Stimulated activated CD4-positive, alpha-beta T cell treated with anti-CD3 and anti-CD28 coated beads, Interleukin-2, amount 100 ng/mL, for 4 hours (primary cell): ENCODE results near the gene CEP95.
"Not testable (repeated sequence)": the region's sequence is repeated elsewhere in the genome, so short reads cannot be mapped to it uniquely, and the experiment has no call there.

Experiments
- DNase-seq: peaks from one replicate; pipeline ENCODE4 v3.0.0-alpha.2; 2020; ENCODE audit warnings: low read depth

CEP95 gene

DNA sequence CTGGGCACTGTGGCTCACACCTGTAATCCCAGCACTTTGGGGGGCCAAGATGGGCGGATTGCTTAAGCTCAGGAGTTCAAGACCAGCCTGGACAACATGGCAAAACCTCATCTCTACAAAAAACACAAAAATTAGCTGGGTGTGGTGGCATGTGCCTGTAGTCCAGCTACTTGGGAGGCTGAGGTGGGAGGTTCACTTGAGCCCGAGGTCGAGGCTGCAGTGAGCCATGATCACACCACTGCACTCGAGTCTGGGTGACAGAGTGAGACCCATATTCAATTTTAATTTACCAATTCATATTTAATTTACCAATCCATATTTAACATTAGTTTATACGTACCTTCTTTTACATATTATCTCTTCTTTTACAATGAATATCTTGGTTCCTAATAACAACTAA lies 11.5 kb upstream of the CEP95 start:
- not testable (repeated sequence) for DNase-seq

DNA sequence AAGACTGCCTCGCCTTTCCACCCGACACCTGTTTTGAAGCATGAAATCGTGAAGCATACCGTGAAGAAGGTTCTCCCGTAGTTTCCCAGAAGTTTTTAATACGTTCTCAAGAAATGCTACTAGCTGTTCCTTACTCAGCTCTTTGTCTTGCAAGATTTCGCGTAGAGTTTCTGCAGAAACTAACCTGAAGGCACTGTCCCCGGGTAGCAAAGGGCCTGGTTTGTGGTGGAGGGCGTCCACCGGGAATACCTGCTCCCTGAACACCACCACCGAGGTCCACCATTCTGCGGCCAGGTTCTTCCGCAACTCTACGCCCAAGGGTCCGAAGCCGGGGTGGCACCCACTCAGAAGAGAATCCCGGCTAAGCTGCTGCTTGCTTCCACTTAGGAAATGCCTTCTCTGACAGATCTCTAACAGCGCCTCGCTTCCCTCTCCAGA lies 10.4 kb upstream of the CEP95 start:
- no peak for DNase-seq

DNA sequence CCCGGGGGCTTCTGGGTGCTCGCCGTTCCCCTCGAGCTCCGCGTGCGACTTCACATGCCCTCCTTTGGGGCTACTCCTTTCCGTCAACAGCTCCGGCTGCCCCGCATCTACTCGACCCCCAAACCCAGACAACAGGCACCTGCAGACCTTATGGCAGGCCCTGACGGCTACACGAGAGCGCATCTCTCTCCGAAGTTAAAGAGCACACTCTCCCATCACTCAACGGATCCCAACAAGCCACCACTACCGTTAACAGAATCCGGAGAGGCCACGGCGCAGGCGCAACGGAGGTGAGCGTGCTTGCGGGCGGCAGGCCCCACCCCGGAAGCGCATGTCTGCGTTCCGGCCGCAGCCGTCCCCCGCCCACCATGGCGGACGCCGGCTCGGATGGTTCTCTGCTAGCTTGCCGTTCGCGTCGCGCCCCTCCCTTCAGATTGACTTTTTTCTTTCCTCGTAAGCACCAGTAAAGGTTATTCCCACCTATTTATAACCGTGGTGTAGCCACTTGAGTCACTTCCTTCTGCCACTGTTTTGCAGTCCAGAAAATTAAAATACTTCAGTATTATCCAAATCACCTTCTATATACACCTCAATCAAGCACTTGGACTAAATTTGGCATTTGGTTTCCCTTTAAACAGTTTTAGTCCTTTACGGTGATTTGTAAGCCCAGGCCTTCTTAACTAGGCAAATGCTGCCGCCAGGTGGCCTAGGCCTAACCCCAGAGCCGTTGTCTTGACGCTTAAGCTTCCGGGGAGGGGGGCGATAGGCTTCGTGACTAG lies 9.8 kb upstream of the CEP95 start, which contains the start of gene POLG2:
Gene POLG2, minus strand, starts transcription at position 269 of the 779 bp plus-strand sequence. Its CDS starts 86 bp downstream, at position 183.
- peak; percentile 89 for DNase-seq

DNA sequence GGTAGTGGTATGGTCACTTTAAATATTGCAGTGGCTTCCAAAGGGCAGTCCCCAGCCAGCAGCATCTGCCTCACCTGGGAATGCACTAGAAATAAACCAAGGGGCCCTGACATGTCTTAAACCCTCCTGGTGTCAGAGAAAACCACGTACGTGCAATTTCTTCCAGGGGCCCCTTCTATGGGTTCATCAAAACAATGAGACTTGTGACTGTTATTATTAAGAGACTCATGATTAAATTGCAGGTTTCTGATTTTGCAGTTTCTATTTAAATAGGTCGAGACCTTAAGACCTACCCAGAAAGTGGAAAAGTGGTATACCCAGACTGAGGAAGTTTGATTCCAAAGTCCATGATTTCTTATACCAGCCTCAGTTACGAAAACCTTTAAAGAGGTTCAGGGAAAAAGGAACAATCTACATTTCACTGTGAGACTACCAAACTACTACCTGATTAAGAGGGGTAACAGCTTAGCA lies 9.2 kb upstream of the CEP95 start:
- no peak for DNase-seq

DNA sequence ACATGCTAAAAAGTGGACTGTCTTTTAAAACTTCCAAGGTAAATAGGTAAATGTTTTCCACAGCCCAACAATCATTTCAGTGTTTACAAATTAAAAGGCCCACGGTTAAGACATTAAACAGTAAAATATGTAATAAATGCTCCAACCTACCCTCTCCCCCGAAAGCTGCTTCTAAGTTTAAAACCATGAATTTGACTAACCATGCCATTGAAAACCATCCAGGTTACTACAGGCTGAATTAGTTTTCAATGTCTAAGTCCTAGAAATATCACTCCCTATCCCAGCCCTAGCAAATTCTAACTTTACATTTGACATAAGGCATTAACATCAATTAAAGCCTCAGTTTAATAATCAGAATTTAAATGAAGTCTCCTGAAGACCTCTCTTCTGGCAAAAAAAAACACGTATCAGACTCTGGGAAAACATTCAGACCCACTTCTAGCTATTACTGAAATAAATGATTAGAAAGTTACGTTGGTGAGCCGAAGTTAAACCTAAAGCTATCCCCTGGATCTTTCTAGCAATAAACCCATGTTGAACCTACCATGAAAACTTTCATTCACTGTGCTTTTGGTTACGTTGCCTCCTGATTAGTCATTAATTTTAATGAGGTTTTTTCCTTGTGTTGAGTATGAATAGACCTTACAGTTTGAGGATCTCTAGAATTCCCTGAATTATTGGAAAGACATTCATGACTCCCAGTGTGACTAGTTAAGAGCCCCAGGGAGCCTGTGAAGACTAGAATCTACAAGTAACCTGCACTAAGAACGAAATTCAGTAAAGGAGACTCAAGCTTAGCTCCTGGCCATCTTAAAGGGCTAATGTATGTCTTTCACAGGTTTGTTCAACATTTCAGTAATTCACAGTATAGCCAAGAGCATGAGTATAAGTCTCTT lies 8.2 kb upstream of the CEP95 start:
- no peak for DNase-seq

DNA sequence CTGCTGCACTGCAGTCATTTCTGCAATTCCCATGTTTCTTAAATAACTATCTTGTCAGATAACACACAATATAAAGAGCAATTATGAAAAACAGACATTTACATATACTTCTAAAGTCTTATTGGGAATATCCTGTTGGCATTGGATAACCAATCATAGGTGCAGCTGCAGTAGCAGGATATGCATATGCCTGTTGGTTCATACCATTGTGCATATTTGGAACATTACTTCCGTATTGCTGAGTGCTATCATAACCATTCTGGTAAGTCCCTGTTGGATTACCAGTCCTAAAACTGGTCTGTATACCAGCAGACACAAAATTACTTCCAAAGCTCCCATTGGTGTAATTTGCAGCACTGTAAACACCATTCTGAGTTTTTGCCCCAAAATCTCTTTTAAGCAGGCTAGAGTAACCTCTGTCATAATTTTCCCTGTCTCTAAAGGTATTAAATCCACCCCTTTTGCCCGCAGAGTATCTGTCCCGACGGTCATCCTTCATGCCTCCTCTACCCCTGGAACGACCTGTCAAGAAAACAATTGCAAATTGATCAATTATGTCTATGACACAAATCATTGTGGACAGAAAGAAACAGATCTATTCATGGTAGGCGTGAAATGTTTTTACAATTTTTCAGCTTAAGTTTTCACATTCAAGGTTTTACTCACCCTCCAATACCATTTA lies 6.8 kb upstream of the CEP95 start:
- no peak for DNase-seq

DNA sequence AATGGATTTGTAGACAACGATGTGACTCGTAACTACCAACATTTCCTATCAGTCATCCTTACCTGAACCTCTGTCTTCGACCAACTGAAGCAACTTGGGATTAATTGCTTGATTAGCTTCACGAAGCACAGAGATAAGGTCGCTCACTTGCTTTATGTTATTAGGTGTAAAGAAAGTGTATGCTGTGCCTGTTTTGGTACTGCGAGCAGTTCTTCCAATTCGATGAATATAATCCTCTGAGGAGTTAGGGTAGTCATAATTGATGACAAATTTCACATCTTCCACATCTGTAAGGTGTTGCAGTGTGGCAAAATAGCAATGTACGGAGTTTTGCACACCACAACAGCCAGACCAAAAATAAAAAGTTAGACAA lies 6.3 kb upstream of the CEP95 start:
- no peak for DNase-seq

DNA sequence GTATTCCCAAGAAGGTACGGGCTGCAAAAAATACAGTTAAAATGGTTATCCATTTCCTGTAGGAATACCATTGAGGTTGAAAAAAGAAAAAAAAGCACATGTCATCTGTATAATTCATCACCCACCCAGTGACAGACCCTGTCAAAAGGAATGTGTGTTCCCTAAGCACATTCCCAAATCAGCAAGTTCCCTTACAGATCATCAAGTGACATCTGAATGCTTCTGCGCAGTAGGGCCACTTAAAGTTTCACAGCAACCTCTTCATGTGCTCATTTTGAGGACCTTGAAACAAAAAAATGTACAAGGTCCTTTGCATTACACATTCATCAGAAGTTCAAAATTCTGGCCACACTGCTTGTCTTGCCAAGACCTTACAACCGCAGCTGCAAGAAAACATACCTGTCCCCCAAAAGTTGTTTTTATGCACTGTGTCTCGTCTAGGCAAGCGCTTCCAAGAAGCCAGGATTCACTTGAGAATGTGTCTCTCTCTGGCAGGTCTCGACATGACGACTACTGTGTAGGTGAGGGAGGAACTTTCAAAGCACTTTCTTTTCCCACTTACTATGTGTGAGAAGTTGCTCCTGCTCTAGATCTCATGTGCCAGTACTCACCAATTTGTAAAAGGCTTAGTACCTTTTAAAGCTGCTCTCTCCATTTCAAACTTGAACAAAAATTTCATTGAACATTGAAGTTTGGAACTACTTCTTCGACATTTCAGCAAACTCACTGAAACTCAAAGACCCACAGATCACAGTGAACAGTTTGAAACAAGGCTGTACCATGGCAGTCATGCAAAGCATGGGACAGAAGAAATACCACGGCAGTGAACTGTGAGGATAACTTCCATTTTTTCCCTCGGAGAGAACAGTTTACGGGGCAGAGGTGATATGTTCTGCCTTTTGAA lies 5.7 kb upstream of the CEP95 start:
- no peak for DNase-seq

DNA sequence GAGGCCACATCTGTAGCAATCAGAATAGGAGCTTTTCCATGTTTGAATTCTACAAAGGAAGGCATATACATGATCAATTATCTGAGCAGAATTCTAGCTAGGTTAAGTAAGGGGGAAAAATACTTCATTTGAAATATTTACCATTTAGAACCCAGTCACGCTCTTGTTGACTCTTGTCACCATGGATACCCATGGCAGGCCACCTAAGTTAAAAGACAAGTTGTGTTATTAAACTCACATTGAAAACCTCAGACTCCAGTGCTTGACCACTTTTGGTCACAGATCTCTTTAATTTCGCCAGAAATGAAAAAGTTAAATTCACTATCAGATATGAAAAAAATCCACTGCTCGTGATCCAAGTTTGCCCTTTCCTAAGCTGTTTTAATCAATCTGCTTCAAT lies 4.8 kb upstream of the CEP95 start:
- no peak for DNase-seq

DNA sequence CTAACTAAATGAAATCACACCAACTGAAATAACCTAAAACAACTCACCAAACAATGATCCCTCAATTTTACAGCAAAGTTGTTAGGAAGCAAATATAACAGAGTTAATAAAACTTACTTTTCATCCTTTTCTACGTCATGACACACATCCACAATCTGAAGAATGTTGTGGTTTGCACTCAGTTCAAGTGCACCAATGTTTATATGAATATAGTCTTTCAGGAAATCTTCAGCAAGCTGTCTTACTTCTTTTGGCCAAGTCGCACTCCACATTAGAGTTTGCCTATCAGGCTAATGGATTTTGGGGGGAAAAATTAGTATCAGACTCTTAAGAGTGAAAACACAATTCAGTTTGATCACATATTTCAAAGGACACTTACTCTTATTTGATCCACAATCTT lies 4.0 kb upstream of the CEP95 start:
- no peak for DNase-seq

DNA sequence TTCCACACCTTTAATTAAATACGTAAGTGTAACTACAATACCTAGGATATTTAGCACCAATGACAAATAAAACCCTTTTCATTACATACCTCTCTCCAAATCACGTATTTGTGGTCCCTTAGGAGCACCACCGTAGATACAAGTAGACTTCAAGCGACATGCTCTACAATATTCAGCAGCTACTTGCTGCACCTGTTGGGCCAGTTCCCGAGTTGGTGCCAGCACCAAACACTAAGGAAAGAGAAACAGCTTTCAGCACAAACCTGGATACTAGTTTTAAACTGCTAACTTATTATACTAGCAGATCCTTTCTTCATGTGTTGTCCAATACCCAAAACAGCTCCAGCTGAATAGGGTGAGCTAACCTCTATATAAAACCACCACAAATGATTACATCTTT lies 3.4 kb upstream of the CEP95 start:
- DNase-seq = no peak

DNA sequence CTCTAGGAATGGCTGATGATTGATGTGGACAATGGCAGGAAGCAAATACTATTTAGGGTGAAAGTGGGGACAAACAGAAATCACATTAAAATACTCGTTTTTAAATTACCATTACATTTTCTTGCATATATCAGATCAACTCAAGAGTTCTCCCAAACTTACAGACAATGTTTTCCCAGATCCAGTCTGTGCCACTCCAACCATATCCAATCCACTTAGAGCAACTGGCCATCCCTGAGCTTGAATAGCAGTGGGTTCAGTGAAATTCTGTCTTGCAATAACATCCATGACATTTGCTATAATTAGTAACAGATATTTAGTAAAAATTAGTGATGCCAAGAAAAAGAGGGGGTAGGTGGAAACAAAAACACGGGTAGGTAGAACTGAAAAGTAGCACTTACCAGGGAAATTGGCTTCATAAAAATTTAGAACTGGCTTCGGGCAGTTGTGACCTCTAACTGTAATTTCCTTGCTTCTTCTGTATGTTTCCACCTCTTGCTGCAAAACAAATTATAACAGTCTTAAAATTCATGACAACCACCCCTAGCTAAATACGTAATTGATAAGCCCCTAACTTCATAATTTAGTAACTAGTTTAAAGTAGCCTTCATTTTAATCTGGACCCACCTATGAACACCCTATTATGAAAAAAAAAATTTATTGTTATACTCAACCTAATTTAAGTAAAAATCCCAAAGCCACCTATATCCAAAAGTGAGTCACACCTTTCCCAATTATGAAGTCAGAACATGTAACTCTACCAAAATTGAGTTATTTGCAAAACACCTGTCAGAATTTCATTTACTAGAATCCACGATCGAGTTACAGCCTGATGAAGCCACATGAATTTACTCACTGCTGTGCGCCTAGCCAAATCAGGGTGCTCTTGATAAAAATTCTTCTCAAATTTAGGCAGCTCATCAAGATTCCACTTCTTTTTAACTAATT lies 2.7 kb upstream of the CEP95 start:
- no peak for DNase-seq

DNA sequence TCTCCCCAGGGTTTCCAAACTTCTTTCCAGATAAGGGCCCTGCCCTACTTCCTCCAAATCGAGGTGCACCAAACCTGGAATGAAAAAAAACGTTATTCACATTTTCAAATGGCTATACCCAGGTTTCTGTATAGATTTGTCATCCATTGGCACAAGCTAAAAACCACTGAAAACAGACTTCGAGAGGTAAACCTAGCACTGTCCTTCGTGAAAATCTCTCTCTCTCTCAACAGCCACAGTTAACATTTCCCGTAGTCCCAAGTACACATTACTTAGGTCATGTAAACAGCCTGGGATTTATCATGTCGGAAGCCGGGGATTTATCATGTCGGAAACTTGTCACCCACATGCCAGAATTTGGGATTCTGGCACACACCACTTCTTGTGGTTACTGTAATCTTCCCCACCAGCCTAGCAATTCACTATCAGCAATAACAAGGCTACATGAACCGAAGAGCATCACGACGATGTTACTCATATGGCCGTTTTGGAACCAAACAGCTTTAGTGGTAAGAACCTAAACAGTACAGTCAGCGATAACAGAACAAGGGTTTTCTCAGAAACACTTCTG lies 1.9 kb upstream of the CEP95 start:
- DNase-seq = no peak

DNA sequence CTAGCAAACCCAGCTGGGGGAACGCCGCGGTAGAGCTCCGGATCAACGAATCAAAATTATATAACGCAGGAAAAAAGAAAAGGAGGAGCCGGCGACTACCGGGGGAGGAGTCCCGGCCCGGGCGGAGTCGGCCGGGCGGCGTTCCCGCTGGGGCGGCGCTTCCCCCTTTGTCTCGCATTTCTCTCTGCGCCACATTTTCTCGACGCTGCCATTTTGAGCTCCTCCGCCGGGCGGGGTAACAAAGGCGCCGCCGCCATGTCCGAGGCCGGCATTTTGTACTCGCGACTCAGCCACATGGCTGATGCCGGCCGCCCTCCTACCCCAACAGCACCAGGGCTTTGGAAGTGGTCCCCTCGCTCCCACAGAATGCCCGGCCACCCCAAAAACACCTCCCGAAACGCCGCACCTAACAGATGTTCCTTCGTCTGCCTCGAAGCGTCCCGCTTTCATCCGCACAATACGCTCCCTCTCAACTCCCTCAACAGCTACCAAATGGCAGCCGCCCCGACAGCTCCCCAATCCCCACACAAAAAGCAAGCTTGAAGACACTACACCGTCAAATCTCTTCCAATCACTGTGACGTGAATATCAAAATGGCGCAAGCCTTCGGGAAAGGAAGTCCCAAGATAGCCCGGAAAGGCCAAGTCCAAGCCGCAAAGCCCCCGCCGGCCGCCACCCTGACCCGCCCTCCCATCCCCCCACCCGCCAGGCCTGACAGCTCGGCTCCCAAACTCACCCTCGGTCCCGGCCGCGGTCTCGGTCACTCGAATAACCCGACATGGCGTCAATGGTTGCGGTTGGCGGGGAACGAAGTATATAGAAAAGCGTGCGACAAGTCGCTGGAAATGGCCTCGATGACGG lies 1.2 kb upstream of the CEP95 start:
- DNase-seq = peak; percentile 73

DNA sequence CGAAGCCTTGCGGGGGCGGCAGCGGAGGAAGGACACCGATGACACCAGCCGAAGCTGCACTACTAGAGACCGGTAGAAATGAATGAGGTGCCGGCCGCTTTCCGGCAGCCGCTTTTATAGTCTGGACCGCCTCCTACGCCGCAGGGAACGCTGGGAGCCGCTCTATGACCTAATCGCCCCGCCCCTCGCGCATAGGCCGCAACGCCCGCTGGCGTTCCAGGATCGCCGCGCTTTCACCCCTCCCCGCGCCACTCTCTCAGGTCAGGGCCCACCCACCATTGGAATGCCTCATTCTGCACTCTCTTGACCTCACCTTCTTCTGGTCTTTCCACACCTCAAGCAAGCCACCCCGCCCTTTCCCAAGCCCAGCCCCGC lies 589 bp upstream of the CEP95 start, which contains the start of gene DDX5:
Gene DDX5, minus strand, starts transcription at position 89 of the 375 bp plus-strand sequence. CDS start 170 bp downstream, outside the sequence.
- DNase-seq = peak; percentile 97

DNA sequence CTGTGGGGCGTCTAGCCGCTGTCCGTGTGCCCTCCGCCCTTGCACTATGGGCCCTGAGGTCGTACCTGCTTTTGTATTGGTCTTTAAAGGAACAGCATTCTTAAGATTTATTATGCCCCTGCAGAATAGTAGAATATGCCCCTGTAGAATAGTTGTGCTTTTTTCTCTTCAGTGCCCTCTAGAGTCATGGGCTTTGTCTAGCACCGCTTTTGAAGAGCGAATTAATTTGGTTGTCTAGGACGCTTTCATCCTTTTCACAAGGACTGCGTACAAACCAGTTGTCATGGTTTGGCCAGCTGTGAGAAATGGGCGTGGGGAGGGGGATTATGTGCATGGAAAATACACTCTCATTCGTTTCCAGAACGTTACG lies 621 bp downstream of the CEP95 start:
- DNase-seq = no peak

DNA sequence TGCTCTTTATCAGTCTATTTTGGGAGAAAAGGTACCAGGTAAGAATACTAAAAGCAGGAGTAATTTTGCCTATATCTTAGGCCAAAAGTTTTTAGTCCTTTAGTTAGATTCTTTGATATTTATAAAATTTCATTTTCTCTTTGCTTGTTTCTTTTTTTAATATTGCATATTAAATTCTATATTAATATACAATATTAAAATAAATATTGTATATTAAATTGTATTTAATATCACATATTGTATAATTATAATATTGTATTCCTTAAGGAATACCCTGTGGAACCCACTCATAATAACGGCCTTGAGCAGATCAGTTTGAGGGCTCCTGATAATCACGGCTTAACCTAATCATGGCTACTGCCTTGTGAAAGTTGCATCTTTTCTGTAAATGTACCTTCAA lies 1.9 kb downstream of the CEP95 start:
- DNase-seq = no peak

DNA sequence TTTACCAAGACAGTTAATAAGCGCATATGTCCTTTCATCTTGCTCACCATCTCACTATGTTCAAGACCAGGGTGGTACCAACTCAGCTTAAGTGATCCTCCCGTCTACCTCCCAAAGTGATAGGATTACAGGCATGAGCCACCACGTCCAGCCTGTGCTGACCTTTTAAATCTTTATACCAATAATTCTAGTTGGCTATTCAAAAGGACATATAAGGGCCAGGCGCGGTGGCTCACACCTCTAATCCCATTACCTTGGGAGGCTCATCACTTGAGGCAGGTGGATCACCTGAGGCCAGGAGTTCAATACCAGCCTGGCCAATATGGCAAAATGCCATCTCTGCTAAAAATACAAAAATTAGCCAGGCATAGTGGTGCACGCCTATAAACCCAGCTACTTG lies 2.4 kb downstream of the CEP95 start:
- DNase-seq = no peak

DNA sequence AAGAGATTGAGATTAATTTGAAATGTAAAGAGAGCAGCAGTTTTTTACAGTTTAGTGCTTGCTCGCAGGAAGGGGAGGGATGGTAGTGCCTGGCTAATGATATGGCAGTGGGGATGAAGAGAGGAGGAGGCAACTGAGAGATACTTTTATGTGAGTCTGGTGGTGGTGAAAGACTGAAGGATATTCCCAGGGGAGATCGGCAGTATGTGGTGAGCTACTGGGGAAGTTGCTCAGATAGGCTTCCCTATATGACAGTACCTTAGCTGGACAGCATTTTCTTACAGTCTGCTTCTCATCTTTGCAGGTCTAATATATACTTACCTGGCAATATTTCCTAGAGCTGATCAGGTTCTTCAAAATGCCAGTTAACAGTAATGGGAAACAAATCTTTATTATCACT lies 8.6 kb downstream of the CEP95 start:
- no peak for DNase-seq
